Sigmoid colon (tissue), 4 donors: ENCODE results near the gene MRPL36.

Experiments used
- EP300 ChIP-seq, 4 donors: sonication (generic); formaldehyde crosslinking; IDR thresholded peaks; one replicate each; pipeline ENCODE4 v1.6.1; 2017; ENCODE audit warnings: antibody characterized with exemption in 4 of 4
- POLR2A ChIP-seq, 2 donors: fragments of 450-650 bp; IDR thresholded peaks; one replicate each; pipeline ENCODE4 v1.6.1; 2016; ENCODE audit warnings: antibody characterized with exemption in 2 of 2, mild to moderate bottlenecking in 2 of 2, moderate library complexity in 2 of 2
- POLR2AphosphoS5 ChIP-seq, 4 donors: sonication (generic); formaldehyde crosslinking; IDR thresholded peaks; one replicate each; pipeline ENCODE4 v1.6.1; 2017; ENCODE audit warnings: antibody characterized with exemption in 4 of 4
- TF ChIP-seq, protein P1 (sequence below), 4 experiments: fragments of 450-650 bp in 3 of 4; fragments of 200-600 bp in 1 of 4; IDR thresholded peaks; one replicate each; pipeline ENCODE4 v1.5.1; 2016 to 2019; ENCODE audit warnings: antibody characterized with exemption in 4 of 4, mild to moderate bottlenecking in 3 of 4, moderate library complexity in 2 of 4

DNA sequence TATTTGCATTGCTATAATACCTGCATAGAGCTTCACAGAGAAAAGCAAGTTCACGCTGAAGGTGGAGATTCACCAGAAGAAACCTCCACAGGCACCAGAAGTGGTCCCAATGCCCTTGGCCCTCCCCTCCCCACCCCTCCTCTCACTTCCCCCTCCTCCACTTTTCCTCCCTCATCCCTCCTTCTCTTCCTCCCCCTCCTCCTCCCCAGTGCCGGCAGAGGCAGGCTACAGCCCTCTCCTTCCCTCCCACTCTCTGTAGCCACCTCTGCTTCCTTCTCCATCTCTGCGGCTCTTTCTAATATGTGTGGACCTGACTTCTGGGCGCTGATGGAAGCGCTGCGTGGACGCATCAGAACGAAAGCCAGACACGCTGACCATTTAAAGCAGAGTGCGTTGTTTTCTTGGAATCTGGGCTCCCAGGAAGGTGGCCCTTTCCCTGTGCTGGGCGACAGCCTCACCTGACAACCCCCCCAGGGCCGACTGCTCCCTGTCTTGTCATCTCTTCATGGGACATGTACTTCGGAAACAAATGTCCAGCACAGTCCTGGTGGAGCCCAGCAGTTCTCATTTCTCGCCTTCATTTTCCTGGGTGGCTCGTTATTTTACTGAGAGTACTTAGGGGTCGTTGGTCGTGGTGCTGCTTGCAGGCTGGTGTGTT, 31.1 kb upstream of the MRPL36 start:
- TF ChIP-seq POLR2A (IDR thresholded peaks at IDR 0.05) (no peak), EP300 (IDR thresholded peaks at IDR 0.05) (no peak), POLR2AphosphoS5 (IDR thresholded peaks at IDR 0.05) (no peak)
- TF ChIP-seq, protein P1, sequence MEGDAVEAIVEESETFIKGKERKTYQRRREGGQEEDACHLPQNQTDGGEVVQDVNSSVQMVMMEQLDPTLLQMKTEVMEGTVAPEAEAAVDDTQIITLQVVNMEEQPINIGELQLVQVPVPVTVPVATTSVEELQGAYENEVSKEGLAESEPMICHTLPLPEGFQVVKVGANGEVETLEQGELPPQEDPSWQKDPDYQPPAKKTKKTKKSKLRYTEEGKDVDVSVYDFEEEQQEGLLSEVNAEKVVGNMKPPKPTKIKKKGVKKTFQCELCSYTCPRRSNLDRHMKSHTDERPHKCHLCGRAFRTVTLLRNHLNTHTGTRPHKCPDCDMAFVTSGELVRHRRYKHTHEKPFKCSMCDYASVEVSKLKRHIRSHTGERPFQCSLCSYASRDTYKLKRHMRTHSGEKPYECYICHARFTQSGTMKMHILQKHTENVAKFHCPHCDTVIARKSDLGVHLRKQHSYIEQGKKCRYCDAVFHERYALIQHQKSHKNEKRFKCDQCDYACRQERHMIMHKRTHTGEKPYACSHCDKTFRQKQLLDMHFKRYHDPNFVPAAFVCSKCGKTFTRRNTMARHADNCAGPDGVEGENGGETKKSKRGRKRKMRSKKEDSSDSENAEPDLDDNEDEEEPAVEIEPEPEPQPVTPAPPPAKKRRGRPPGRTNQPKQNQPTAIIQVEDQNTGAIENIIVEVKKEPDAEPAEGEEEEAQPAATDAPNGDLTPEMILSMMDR (IDR thresholded peaks at IDR 0.05), result no peak
